NCI-H146 treated with DMSO at 0.1 percent for 48 hours (cell line): ENCODE measurements around the gene ETV1.
"Not testable (repeated sequence)": the region's sequence is repeated elsewhere in the genome, so short reads cannot be mapped to it uniquely, and the experiment has no call there.

Experiments
- DNase-seq: peaks from one replicate; lab custom pipeline; 2025; ENCODE audit not compliant: unreplicated experiment; lab: John Stamatoyannopoulos, UW

Gene ETV1

DNA sequence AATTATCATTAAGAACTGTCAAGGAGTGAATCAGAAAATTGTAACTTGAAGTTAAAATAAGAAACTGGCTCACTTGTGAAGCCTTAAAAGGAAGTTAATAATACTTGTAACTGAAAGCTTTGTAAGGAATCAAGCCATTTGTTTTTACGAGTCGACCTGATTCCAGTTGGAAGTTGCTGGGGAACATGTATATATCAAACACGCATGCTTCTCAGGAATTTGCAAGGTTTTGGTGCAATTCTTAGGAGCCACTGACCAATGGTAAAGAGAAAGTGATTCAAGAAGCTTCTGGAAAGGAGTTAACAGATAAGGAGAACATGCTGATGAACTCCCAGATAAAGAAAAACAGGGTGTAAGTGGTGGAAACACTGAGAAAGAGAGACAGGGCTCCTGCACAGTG, 56.4 kb downstream of the ETV1 start:
- no peak for DNase-seq

DNA sequence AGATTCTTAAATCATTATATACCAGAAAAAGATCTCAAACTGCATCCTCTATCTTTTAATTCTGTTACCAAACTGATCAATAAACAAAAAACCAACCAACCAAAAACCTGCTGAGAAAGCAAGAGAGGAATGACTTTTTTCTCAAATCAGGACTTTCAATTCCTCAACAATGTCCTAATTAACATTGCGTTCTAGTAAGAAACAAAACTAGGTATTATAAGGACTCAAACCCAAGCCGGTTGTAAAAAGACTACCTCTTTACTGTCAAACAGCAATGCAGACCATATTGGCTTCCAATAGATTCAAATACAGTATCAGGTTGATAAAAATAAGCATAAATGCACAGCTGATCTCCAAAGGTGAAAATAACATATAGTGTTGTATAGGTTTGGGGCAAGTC, 57.3 kb downstream of the ETV1 start:
- no peak for DNase-seq

DNA sequence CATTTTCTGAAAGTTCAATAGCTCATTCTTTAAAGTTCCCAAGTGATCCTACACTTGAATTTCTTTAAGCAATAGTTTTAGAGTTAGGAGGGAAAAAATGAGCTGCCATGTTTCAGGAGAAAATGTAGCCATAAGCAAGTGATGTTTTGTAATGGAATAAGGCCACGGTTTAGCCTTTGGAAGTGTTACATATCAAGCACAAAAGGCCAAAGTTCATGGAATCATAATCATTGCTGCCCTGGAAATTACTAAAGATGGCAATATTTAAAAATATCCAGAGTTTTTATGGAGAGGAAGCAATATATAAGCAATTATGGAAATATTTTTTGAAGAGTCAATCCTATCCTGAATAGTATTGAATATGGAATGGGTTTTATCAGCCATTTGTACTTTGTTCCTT, 68.4 kb downstream of the ETV1 start:
- no peak for DNase-seq

DNA sequence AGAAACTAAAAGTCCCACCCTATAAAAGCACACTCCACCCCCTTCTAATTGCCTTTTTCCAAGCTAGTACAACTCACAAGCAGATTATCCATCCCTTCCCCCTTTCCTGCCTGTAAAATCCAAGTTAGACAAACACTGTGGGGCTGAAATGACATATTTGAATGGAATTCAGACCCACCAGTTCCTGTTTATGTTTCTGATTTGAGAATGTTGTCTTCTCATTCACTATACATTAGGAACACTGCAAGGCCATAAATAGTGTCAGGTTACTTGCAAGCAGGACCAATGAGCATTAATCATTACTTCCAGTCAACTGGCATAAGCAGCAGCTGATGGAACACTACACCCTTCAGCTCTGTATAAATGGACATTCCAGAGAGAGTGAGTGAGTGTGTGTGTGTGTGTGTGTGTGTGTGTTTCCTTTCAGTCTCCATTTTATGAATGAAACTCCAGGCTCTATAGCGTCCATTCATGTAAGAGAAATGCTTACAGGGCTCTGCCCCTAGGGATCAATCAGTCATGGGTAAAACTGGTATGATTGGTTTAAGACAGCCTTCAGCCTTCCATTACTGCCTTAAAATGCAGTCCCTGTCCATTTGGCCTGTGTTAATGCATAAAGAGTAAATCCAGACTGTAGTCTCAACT, 69.3 kb downstream of the ETV1 start:
- peak; percentile 83 for DNase-seq

DNA sequence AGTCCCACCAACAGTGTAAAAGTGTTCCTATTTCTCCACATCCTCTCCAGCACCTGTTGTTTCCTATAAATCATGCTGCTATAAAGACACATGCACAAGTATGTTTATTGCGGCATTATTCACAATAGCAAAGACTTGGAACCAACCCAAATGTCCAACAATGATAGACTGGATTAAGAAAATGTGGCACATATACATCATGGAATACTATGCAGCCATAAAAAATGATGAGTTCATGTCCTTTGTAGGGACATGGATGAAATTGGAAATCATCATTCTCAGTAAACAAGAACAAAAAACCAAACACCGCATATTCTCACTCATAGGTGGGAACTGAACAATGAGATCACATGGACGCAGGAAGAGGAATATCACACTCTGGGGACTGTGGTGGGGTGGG, 71.1 kb downstream of the ETV1 start:
- not testable (repeated sequence) for DNase-seq

DNA sequence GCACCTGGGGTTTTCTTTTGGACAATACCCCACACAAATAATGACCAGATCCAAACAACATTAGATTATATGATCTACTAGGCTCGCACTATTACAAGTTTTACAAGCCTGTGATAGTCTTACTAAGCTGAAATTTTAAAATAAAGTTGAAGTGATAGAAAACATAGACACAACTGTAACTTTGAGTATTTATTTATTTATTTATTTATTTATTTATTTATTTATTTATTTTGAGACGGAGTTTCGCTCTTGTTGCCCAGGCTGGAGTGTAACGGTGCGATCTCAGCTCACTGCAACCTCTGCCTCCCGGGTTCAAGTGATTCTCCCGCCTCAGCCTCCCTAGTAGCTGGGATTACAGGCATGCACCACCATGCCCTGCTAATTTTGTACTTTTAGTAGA, 72.4 kb downstream of the ETV1 start:
- not testable (repeated sequence) for DNase-seq

DNA sequence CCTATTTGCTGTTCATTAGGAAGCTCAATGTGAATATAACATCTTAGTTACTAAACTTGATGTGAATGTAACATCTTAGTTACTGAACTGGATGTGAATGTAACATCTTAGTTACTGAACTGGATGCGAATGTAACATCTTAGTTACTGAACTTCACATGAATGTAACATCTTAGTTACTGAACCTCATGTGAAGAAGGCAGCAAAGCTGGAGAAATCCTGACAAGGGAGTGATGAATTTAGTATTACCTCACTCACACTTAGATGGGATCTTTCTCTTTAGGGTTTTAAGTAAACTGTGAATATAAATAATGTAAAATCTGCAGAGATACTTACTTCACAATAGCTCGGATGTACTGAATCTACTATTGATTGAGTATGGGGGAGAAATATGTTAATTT, 73.6 kb downstream of the ETV1 start:
- no peak for DNase-seq

DNA sequence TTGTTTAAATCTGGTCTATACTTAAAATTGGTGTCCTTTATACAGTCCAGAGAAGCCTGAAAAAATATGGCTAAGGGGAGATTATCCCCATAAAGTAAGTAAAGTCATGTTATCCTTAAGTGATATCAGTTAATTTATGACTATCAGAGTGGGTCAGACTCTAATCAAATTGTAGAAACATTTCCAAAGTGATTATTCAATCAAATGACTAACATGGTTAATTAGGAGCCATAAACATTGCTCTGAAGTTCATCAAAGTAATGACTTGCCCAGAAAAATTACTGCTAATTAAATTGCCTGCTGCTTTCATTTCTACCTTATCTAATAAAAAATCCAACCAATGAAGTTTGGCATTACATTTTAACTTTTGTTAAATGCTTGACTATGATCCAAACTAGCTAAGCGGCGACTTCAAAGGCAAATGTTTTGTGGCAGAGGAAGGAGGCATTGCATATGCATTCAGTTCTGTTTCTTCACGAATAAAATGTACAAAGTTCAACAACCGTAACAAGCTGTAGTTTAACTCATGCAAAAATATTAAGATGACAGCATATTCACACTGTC, 76.7 kb downstream of the ETV1 start:
- no peak for DNase-seq

DNA sequence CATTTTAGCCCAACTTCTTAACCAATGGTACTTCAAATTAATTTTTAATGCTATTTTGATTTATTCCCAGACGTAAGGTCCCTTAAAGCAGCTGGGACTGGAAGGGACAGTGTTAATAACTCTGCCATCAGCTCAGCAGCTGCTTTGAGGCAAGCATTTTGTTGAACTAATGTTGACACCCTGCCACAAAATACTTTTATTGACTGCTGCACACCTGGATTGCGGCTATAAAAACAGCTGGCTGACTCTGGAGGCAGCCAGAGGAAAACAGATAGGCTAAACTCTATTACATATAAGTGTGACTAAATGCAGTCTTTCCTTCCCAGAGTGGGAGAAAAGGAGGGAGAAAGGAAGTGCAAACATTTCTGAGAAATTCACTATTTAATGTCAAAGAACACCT, 77.6 kb downstream of the ETV1 start:
- DNase-seq = no peak

DNA sequence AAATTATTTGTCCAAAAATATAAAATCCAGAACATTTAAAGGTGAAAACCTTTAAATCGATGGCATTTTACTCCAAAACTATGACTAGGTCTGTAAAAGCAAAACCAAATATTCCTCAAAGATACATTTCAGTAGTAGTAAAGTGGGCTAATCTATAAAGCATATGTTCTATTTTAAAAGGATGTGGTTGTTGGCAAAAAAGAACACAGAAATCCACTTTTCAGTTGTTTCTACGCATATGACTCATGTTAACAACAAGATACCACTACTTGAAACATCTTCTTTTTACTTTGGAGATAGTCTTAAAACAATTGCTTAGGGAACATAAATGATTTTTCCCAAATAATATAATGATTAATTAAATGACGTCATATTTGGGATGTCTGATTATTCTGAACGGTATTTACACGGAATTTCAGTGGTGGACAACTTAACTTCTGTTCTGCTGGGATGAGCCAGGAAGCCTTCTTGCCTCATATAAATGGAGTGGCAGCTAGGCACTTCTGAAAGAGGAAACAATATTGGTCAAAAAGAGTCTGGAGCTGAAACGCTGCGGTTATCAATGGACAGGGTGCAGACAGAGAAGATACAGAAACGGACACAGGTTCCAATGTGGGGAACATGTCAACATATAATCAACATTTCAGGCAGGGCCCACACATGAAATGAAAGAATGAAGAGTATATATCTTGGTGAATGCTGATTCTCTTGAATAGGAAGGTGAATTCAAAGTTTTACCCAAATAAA, 78.5 kb downstream of the ETV1 start:
- no peak for DNase-seq

DNA sequence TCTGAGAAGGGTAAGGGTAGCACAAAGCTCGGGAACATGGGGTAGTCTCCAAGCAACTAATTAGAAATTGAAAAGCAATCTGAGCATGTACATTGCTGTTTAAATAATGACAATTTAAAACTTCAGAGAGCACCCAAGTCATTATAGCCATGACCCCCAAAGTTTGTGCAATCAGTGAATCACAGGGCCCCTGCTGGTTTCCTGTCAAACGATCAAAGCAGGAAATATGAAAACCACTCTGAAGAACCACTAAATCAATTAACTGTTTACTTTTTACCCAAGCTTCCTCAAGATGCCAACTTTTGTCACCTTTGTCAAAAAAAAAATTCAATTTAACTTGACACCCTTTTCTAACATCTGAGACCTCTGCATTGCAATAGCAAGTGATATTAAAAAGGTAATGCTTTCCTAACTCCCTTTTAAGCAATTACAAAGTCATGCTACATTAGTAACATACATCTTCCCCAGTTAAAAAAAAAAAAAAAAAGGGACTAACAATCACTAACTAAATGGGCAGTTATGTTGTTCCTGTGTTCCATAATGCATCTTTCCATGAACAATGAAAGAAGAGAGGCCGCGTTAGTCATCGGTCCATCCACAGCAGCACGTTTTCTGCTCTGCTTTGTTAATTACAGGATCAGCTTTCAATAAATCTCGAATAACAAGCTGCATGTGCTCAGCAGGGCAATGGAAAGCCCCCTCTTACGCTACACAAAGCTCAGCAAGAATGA, 80.6 kb downstream of the ETV1 start:
- peak; percentile 78 for DNase-seq

DNA sequence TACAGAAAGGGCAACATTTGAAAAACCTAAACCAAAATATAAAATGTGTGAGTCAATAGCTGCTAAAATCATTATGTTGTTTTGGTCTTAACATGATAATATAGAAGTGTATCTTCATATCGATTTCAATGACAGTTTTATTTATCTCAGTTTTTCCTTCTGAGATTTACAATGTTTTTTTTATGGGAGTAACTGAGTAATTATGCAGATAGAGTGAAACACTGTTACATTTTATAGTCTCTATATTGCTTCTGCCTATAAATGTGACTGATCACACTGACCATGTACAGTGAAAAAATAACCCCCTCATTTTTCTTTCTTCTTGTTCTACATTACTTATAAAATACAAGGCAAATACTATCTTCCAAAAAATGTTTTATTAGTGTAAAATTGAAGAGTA, 81.6 kb downstream of the ETV1 start:
- DNase-seq = no peak

DNA sequence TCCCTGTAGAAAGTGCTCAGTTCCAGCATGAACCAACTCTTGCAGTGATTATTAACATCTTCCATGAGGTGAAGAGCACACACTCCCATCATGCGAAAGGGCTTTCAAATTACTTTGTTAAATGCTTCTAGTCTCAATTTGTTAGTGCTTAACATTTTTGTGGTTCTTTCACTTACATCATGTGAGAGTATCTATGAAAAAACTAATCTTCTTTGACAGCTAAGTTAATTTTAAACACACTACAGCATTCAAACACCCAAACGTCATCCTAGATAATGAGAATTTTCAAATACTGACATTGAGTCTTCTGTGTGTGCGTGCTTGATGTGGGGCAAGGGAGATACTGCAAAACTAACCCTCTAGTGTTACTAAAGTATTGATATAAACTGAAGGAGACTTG, 84.8 kb downstream of the ETV1 start:
- DNase-seq = no peak

DNA sequence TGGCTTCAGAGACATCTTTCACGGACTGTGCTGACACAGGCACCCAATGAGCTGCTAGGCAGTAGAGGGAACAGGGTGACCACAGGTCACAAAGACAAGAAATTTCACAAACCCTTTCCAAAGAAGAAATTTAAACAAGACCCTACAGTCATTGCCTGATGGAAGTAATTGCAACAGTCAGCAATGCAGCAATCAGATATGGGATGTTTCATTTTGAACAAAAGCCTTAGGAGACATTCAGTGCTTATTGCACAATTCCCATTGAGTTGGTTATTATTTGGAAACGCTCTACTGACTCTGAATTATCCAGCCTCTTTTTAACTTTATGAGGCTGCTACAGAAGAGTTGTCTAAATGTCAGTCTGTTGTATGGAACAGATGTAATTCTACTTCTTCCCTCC, 85.5 kb downstream of the ETV1 start:
- DNase-seq = no peak

DNA sequence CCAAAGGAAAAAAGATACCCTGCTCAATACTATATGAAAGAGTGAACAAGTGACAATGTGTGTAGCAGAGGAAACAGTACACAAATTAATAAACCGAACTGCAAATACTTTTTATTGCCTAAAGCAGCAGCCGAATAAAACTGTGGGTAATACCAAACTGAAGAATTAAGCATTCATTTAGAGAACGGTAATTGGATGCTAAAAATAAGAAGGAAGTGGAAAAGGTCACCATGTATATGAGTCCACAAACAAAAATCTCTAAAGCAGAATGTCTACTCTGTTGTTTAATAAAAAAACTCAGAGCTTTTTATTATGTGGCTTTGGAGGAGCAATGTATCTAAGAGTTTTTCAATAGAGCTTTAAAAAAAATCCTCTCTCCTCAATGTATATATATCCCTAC, 87.9 kb downstream of the ETV1 start:
- no peak for DNase-seq

DNA sequence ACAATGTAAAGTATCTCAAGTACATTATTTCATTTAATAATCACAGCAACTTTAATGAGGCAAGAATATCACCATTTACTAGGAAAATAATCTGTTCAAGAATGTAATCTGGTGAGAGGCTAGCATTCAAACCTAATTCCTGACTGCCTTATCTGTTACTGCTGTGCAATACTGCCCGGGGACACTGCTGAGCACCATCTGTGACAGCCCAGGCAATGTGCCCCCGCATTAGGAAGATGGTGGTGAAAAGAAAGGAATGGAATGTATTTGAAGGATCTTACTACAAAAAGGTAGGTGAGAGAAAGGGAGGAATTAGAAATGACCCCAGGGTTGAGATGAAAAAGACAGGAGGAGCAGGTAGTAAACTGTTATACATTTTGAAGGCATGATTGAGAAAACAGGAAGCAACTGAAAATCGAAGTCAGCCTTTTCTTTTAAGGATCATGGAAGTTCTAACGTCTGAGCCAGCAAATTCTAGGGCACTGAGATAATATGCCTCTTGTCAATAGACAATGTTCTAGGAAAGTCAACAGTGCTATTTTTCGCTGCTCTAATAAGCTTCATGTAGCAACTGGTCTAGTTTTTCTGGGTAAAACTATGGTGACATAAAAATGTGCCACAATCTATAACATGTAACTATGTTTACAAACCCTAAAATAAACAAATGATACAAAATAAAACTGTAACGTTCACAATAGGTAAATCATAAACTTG, 90.4 kb downstream of the ETV1 start:
- no peak for DNase-seq

DNA sequence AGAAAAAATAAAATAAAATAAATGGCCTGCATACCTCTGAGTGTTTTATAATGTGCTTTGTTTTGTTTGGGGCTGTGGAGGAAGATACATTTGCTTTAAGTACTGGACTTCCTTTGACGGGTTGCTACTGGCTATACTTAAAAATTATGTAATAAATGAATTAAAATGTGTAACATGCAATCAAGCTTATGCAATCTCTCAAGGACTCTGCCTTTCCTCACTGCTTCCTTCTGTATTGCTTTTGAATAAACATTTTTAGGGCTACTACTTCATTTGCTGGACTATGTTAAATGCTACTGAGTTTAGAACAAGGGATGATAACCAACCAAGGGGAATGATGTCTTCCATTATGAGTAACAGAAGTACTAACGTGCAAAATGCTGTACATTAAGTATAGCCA, 91.6 kb downstream of the ETV1 start:
- no peak for DNase-seq

DNA sequence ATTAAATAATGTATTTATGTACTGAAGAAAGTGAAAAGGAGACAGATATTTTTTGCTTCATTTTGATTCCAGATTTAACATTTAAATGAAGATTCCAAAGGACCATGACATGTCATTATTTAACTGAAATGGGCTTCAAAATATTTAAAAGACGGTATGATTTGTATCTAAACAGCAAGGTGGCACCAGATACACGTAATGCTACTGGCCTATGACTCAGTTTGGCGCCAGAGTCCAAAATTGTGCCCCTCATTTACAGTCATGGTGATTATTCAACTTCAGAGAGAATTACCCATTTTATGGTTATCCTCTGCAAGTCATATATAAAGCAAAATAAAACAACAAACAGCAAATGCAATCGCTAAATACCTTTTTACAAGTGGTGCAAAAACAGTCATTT, 94.5 kb downstream of the ETV1 start:
- DNase-seq = no peak

DNA sequence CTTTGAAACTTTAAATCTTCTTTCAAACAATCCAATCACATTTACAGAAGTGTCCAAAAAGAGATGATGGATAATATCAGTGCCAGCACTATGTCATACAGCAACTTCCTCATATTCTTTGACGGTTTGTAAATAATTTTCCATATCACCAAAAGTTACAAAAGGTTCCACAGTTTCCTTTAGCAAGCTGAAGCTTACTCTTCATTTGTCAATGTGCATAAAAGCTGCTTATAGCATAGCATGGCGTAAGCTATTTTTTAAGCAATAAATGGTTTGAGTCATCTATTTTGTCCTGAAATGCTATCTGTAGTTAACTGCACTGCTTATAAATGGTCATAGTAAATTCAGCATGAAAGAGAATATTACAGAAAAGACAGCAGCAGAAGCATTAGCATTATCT, 95.1 kb downstream of the ETV1 start:
- DNase-seq = no peak

DNA sequence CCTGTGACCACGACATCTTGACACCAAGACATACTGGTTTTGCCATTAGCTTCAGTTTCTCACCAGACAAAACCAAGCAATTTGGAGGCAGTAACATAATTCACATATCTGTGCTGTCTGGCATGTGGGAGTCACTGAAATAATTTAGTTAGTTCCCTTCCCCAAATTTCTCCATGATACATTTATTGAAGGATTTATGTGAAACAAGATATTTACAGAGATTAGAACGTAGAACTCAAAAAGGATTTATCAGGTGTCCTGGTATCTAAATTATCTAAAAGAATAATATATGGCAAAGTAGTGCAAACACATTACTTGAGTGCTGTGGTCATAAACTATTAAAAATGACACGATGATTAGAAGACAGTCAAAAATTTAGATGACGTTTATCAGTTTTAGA, 98.7 kb downstream of the ETV1 start:
- no peak for DNase-seq

DNA sequence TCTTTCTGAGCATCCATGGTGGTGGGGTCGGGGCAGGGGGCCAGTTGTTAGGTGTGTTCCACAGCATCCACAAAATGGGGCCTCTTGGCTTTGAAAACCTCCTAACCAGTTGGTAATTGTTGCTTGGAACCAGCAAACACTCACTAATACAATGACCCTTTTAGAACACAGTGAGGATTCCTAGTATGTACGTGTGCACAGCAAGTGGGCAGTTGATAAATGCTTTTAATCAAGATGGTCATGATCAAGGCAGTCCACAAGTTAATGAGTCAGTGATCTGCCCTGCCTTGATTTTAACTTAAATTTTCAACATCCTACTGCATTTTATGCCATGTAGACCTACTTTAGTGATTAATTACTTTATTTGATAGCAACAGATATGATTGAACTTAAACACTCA, 103.1 kb downstream of the ETV1 start:
- no peak for DNase-seq
